ENCODE data around the gene CFAP157.

The CFAP157 gene

DNA sequence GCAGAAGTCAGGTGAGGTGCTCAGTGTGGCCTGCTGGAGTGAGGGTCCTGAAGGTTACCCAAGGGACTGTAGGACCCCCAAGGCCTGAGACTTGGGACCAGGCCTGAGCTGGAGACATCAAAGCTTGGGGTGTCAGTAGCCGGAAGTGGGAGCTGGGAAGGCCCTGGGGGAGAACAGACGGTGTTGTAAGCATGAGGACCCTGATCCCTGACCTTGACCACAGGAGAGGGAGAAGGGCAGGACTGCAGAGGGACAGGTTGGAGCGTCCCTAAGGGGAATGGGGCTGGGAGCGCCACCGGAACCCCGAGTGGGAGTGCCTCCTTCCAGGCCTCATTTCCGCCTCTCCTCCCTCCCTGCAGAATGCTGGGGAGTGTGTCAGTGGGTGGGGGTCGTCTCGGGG lies 9.6 kb downstream of the CFAP157 start:
- Histone ChIP-seq H3K79me2 (ENCODE audit: control insufficient read depth, insufficient read depth, low read length, unreplicated experiment) (peaks cover 4% of the 10 kb centered on the region), H3K27me3 (ENCODE audit: insufficient read depth, low read length) (no peaks in the 10 kb centered on the region), H2AFZ (ENCODE audit: low read length, unreplicated experiment) (peak overlapping the region; percentile 57), H3K4me1 (ENCODE audit: control insufficient read depth, insufficient read depth, low read length, unreplicated experiment) (peaks cover 14% of the 10 kb centered on the region), H3K27ac (ENCODE audit: low read depth, low read length) (peak overlapping the region; percentile 21; the same call in 1 of the 2 replicates), H3K36me3 (ENCODE audit: insufficient read depth, low read length) (no peaks in the 10 kb centered on the region), H3K4me3 (ENCODE audit: low read depth, low read length) (peak overlapping the region; percentile 91)

DNA sequence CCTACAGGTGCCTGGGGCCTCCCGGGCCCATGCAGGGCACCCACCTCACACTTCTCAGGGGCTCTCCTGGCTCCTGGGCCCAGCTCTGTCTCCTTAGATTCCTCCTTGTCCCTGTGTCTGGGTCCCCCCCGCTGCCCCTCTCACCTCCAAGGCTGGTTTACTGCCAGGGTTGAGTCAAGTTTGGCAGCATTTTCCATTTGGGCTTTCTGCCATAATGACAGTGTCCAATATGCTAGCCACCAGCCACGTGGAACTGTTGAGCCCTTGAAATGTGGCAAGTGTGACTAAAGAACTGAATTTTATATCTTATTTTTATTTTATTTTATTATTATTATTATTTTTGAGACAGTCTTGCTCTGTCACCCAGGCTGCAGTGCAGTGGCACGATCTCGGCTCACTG lies 11.0 kb downstream of the CFAP157 start:
- peaks cover 4% of the 10 kb centered on the region for H3K79me2 ChIP-seq (ENCODE audit: control insufficient read depth, insufficient read depth, low read length, unreplicated experiment)
- H3K36me3 ChIP-seq (ENCODE audit: insufficient read depth, low read length) = no peaks in the 10 kb centered on the region
- H3K27ac ChIP-seq (ENCODE audit: low read depth, low read length) = no peak overlapping the region

GRCh38 chr9:127720031-127720864 lies 13.5 kb downstream of the CFAP157 start:
- H3K4me1 ChIP-seq (ENCODE audit: control insufficient read depth, insufficient read depth, low read length, unreplicated experiment) = peaks cover 24% of the 10 kb centered on the region
- H2AFZ ChIP-seq (ENCODE audit: low read length, unreplicated experiment) = no peak overlapping the region
- H3K79me2 ChIP-seq (ENCODE audit: control insufficient read depth, insufficient read depth, low read length, unreplicated experiment) = no peaks in the 10 kb centered on the region

More for the DNA sequence above, 11.0 kb downstream of the CFAP157 start:
- Histone ChIP-seq H3K4me3 (ENCODE audit: low read depth, low read length) (no peak overlapping the region), H3K27me3 (ENCODE audit: insufficient read depth, low read length) (no peaks in the 10 kb centered on the region), H2AFZ (ENCODE audit: low read length, unreplicated experiment) (no peak overlapping the region), H3K4me1 (ENCODE audit: control insufficient read depth, insufficient read depth, low read length, unreplicated experiment) (peaks cover 14% of the 10 kb centered on the region)

DNA sequence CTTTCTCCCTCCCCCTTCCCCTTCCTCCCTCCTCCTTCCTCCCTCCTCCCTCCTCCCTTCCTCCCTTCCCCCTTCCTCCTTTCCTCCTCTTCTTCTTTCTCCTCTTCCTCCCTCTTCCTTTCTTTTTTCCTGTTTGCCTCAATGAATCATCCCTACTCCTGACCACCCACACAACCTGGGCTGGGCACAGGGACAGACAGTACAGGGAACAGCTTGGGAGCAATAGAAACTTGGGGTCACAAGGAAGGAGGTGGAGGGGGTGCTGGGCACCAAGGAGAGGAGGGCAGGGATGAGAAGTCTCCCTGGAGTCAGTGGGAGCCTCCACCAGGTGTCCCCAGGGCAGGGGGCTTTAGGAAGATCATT lies 14.1 kb downstream of the CFAP157 start:
- Histone ChIP-seq H2AFZ (ENCODE audit: low read length, unreplicated experiment) (no peak overlapping the region), H3K4me3 (ENCODE audit: low read depth, low read length) (no peak overlapping the region), H3K36me3 (ENCODE audit: insufficient read depth, low read length) (no peaks in the 10 kb centered on the region), H3K4me1 (ENCODE audit: control insufficient read depth, insufficient read depth, low read length, unreplicated experiment) (peaks cover 24% of the 10 kb centered on the region), H3K27ac (ENCODE audit: low read depth, low read length) (no peak overlapping the region), H3K79me2 (ENCODE audit: control insufficient read depth, insufficient read depth, low read length, unreplicated experiment) (no peaks in the 10 kb centered on the region), H3K27me3 (ENCODE audit: insufficient read depth, low read length) (no peaks in the 10 kb centered on the region)

More at GRCh38 chr9:127720031-127720864, 13.5 kb downstream of the CFAP157 start:
- Histone ChIP-seq H3K27ac (ENCODE audit: low read depth, low read length) (no peak overlapping the region), H3K27me3 (ENCODE audit: insufficient read depth, low read length) (no peaks in the 10 kb centered on the region), H3K4me3 (ENCODE audit: low read depth, low read length) (no peak overlapping the region), H3K36me3 (ENCODE audit: insufficient read depth, low read length) (no peaks in the 10 kb centered on the region)

DNA sequence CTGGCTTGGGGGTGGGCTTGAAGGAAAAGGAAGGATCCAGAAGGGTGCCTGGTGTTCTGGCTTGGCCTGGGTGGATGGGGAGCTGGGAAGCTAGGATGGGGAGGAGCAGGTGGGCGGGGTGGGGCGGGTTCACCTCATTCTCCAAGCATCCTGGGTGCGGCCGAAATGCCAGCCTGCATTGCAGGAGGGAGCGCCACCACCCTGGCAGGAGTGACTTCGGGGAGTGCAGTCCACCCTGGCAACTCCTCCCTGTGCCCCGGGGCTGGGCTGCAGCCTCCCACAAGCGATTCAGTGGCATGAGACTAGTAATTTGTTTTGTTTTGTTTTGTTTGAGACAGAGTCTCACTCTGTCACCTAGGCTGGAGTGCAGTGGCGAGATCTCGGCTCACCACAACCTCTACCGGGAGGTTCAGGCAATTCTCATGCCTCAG lies 14.6 kb downstream of the CFAP157 start:
- Histone ChIP-seq H3K27ac (ENCODE audit: low read depth, low read length) (no peak overlapping the region), H3K4me1 (ENCODE audit: control insufficient read depth, insufficient read depth, low read length, unreplicated experiment) (peaks cover 24% of the 10 kb centered on the region), H3K36me3 (ENCODE audit: insufficient read depth, low read length) (no peaks in the 10 kb centered on the region), H3K4me3 (ENCODE audit: low read depth, low read length) (no peak overlapping the region), H3K27me3 (ENCODE audit: insufficient read depth, low read length) (no peaks in the 10 kb centered on the region), H2AFZ (ENCODE audit: low read length, unreplicated experiment) (no peak overlapping the region), H3K79me2 (ENCODE audit: control insufficient read depth, insufficient read depth, low read length, unreplicated experiment) (no peaks in the 10 kb centered on the region)

DNA sequence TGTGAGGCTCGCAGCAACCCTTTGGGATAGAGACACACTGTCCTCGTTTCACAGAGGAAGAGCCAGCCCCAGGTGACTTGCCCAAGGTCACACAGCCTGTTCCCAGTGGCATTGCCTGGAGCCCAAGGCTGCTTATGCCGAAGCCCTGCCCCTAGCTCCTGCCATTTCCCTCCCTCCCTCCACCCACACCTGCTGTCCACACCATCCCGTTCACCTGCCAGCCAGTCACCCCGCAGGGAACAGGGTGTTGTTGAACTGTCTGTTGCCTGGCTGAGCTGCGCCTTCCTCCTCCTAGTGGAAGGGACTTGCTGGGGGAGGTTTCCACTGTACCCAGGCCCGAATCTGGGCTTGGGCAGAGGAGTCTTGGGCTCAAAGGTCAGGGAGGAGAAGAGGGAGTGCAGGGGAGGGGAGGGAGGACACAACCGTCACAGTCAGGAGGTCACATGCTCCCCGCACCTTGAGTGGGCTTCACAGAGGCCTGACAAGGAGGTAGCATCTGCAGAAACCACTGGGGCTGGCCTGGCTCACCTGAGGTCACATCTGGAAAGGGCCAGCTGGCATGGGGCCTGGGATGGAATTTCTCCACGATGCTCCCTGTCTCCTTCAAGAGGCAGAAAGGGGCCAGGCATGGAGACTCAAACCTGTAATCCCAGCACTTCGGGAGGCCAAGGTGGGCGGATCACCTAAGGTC lies 15.4 kb downstream of the CFAP157 start:
- no peaks in the 10 kb centered on the region for H3K36me3 ChIP-seq (ENCODE audit: insufficient read depth, low read length)
- no peak overlapping the region for H3K27ac ChIP-seq (ENCODE audit: low read depth, low read length)
- peaks cover 24% of the 10 kb centered on the region for H3K4me1 ChIP-seq (ENCODE audit: control insufficient read depth, insufficient read depth, low read length, unreplicated experiment)
- no peaks in the 10 kb centered on the region for H3K27me3 ChIP-seq (ENCODE audit: insufficient read depth, low read length)
- H3K79me2 ChIP-seq (ENCODE audit: control insufficient read depth, insufficient read depth, low read length, unreplicated experiment) = no peaks in the 10 kb centered on the region
- H2AFZ ChIP-seq (ENCODE audit: low read length, unreplicated experiment) = no peak overlapping the region
- H3K4me3 ChIP-seq (ENCODE audit: low read depth, low read length) = no peak overlapping the region

DNA sequence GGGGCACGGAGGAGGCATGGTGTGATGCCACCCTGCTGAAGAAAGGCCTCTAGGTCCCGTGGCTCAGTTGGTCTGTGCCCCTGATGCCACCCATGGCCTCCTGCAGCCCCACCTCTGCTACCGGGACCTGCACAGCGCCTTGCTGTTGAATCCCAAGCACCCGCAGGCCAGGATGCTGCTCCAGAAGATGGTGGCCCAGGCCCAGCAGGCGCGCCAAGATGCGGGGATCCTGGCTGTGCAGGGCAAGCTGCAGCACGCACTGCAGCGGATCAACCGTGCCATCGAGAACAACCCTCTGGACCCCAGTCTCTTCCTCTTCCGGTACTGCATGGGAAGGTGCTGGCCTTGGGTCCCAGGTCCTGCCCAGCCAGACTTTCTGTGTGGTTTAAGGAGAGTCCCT lies 16.2 kb downstream of the CFAP157 start:
- Histone ChIP-seq H3K27me3 (ENCODE audit: insufficient read depth, low read length) (no peaks in the 10 kb centered on the region), H3K36me3 (ENCODE audit: insufficient read depth, low read length) (no peaks in the 10 kb centered on the region), H3K4me3 (ENCODE audit: low read depth, low read length) (no peak overlapping the region), H3K79me2 (ENCODE audit: control insufficient read depth, insufficient read depth, low read length, unreplicated experiment) (no peaks in the 10 kb centered on the region), H3K27ac (ENCODE audit: low read depth, low read length) (no peak overlapping the region), H3K4me1 (ENCODE audit: control insufficient read depth, insufficient read depth, low read length, unreplicated experiment) (peaks cover 24% of the 10 kb centered on the region), H2AFZ (ENCODE audit: low read length, unreplicated experiment) (no peak overlapping the region)

DNA sequence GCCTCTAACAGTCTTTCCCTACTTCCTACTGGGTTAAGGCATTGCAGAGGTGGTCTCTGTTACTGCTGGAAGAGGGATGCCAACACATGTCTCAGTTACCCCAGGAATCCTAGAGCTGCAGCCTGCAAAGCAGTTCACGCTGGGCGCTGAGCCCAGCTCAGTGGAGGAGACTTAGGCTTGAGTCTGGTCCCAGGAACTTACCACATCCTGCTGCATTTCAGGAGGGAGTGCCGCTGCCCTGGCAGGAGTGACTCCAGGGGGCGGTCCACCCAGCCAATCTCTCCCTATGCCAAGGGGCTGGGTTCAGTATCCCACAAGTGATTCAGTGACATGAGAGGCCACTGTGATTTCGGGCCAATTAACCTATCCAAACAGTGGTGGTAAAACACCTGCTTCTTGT lies 16.7 kb downstream of the CFAP157 start:
- H3K4me1 ChIP-seq (ENCODE audit: control insufficient read depth, insufficient read depth, low read length, unreplicated experiment) = peaks cover 24% of the 10 kb centered on the region
- no peaks in the 10 kb centered on the region for H3K27me3 ChIP-seq (ENCODE audit: insufficient read depth, low read length)
- no peak overlapping the region for H3K27ac ChIP-seq (ENCODE audit: low read depth, low read length)
- no peak overlapping the region for H3K4me3 ChIP-seq (ENCODE audit: low read depth, low read length)
- H3K36me3 ChIP-seq (ENCODE audit: insufficient read depth, low read length) = no peaks in the 10 kb centered on the region
- no peak overlapping the region for H2AFZ ChIP-seq (ENCODE audit: low read length, unreplicated experiment)
- H3K79me2 ChIP-seq (ENCODE audit: control insufficient read depth, insufficient read depth, low read length, unreplicated experiment) = no peaks in the 10 kb centered on the region

- Histone ChIP-seq H3K4me1 (ENCODE audit: control insufficient read depth, insufficient read depth, low read length, unreplicated experiment) (peaks cover 24% of the 10 kb centered on the region), H3K27ac (ENCODE audit: low read depth, low read length) (no peak overlapping the region), H3K27me3 (ENCODE audit: insufficient read depth, low read length) (no peaks in the 10 kb centered on the region), H2AFZ (ENCODE audit: low read length, unreplicated experiment) (no peak overlapping the region), H3K79me2 (ENCODE audit: control insufficient read depth, insufficient read depth, low read length, unreplicated experiment) (no peaks in the 10 kb centered on the region), H3K4me3 (ENCODE audit: low read depth, low read length) (no peak overlapping the region), H3K36me3 (ENCODE audit: insufficient read depth, low read length) (no peaks in the 10 kb centered on the region)
Measured at GRCh38 chr9:127724012-127724411, 17.2 kb downstream of the CFAP157 start.

DNA sequence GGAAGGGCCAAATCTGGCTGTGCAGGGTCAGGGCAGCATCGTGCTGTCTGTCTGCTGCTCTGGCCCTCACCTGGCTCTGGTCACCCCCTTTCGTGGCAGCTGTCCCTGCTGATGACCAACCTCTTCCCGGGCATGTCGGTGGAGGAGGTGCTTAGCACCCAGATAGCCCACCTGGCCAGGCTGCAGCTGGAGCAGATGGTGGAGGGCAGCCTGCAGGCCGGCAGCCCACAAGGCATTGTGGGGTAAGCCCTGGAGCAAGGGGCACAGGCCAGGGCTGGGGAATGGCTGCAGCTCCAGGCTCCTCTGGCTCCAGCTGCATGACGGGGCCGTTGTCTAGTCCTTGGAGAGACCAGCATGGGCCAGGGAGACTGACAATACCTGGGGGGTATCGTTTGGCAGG lies 20.1 kb downstream of the CFAP157 start:
- peaks cover 19% of the 10 kb centered on the region for H3K4me1 ChIP-seq (ENCODE audit: control insufficient read depth, insufficient read depth, low read length, unreplicated experiment)
- no peaks in the 10 kb centered on the region for H3K79me2 ChIP-seq (ENCODE audit: control insufficient read depth, insufficient read depth, low read length, unreplicated experiment)
- H2AFZ ChIP-seq (ENCODE audit: low read length, unreplicated experiment) = no peak overlapping the region
- no peak overlapping the region for H3K4me3 ChIP-seq (ENCODE audit: low read depth, low read length)
- no peaks in the 10 kb centered on the region for H3K36me3 ChIP-seq (ENCODE audit: insufficient read depth, low read length)
- H3K27ac ChIP-seq (ENCODE audit: low read depth, low read length) = no peak overlapping the region
- no peaks in the 10 kb centered on the region for H3K27me3 ChIP-seq (ENCODE audit: insufficient read depth, low read length)

- no peaks in the 10 kb centered on the region for H3K36me3 ChIP-seq (ENCODE audit: insufficient read depth, low read length)
- H3K4me3 ChIP-seq (ENCODE audit: low read depth, low read length) = no peak overlapping the region
- no peaks in the 10 kb centered on the region for H3K27me3 ChIP-seq (ENCODE audit: insufficient read depth, low read length)
- H3K27ac ChIP-seq (ENCODE audit: low read depth, low read length) = no peak overlapping the region
- no peaks in the 10 kb centered on the region for H3K79me2 ChIP-seq (ENCODE audit: control insufficient read depth, insufficient read depth, low read length, unreplicated experiment)
- H2AFZ ChIP-seq (ENCODE audit: low read length, unreplicated experiment) = no peak overlapping the region
- peaks cover 9% of the 10 kb centered on the region for H3K4me1 ChIP-seq (ENCODE audit: control insufficient read depth, insufficient read depth, low read length, unreplicated experiment)
Measured at GRCh38 chr9:127728808-127729207, 22.0 kb downstream of the CFAP157 start.

Measured in ACC112 (cell line).